GM18870 (cell line): ENCODE data around the gene FOXJ3.

Experiments
- ATAC-seq: cut with Tn5 transposase; IDR thresholded peaks from one replicate; pipeline ENCODE4 v1.9.1; 2021; ENCODE audit warnings: moderate library complexity; ENCODE audit not compliant: unreplicated experiment

The FOXJ3 gene

DNA sequence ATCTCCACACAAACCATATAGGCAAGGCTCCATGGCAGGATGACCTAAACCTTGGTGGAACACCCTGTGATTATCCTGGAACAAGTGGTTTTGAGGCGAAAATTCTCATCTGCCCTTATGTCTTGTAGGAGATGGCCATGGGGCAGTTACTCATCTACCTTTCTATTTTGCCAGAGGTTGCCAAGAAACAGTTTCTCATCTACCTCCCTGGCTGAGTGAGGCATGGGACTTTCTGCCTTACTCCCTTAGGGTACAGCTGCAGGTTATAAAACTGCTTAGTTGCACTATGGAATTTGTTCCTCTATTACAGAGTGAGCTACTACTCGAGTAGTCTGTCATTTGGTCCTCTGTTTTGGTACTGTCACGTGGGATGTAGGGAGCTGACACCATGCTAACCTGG, 139.2 kb downstream of the FOXJ3 start:
- no peak for ATAC-seq

DNA sequence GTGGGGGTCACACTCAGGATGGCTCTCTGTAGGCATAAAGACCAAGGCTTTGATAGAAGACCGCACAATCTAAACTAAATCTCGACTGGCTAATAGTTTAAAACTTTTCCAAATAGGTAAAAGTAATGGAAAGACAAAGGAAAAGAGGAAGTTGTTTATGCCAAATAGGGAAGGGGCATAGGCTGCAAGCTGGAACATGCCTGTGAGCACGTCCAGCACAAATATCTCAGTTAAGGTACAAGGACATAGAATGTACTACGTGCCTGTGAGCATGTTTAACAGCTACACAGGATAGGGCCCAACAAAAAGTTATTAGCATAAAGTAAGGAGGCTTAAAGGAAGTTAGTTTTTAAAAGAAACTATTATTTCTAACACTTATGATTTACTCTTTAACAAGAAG, 142.9 kb downstream of the FOXJ3 start:
- no peak for ATAC-seq

DNA sequence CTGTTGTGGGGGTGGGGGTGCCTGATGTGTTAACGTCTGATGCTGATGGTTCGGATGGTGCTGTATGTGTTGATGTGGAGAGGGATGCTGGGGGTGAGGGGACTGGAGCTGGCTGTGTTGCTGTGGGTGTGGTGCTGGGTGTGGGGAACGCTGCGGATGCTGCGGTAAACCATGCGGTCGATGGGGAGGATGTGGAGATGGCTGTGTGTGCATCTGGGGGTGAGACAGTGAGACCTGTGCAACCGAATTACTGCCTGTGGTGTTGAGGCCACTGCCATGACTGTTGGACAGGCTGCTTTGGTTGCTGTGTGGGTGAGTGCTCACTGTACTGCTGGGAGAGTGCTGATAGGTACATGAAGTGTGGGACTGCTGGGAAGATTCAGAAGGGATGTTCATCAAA, 143.7 kb downstream of the FOXJ3 start:
- ATAC-seq: no peak

DNA sequence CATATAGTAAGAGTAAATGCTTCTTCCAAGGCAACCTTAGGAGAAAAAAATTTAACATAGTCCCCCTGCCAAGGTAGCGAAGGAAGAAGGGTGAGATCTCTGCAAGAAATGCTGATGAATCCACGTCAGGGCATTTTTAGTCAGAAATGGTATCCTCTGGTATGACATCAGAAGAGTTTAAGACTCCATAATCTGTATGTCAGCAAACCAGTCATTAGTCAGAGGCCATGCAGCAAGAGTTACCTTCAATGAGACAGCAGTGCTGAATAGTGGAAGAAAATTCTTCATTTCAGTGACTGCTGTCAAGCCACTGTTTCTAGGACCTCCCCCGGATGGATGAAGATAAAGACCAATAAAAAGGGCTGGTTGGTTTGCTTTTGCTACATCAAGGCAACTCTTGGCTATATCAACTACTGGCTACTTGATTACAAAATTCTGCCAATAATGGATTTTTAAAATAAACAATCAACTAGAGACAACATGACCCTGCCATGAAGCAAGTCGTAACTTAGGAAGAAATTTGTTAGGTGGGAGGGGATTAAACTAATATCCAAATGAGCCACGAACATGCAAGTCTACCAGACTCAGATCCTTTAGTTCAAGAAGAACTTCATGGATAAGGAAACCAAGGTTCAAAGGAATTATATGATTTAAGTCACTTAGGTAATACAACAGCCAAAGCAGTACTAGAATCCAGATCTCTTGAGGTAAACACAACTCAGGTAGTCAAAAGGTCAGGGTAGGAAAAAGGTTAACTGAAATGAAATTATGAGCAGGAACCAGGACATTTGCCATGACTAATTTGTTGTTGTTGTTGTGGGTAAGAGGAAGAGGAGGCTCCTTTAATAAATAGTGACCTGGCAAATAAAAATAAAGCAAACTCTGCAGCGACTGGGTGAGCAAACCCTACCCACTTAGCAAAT, 144.8 kb downstream of the FOXJ3 start:
- ATAC-seq: no peak

DNA sequence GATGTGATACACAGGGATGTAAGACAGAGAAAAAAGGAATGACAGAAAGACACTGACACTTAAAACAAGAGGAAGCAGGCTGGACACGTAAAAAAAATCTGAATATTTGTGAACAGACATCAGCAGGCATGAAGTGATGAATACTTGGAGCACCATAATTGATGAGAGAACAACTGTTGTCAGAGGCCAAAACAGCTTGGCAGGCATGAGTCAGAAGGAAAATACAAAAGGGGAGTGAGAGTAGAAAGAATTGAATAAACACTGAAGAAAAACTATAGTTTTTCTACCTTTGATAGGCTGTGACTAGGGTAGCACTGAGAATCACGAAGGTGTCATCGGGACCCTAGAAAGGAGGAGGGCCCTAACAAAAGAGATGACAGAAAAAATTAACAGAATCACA, 148.9 kb downstream of the FOXJ3 start:
- ATAC-seq: no peak

DNA sequence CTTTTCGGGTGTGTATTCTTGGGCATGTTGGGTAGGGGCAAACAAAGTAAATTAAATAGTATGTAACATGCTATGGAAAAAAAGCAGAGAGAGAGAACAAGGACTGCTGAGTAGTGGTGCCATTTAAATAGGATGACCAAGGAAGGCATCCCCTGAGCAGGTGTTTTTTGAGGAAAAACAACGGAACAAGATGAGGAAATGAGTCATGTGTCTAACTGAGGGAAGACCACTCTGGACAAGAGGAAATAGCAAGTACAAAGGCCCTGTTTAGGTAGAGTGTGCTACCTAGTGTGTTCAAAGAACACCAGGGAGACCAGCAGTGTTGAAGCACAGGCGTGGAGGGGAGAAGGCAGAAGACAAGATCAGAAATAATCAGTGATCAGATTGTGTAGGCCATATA, 150.4 kb downstream of the FOXJ3 start:
- ATAC-seq: no peak

DNA sequence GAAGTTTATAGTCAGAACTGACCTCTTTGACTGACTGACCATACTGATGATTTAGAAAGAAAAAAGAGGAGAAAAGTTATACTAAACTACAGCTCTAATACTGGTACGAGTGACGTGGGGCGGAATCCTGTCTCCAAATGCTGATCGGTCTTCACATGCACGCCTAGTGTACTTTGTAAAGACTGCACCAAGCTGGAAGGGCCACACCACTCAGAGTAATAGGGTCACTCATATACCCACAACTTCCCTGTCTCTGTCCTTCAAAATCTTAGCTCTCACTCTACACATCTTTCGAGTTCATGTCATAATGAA, 151.1 kb downstream of the FOXJ3 start:
- no peak for ATAC-seq

DNA sequence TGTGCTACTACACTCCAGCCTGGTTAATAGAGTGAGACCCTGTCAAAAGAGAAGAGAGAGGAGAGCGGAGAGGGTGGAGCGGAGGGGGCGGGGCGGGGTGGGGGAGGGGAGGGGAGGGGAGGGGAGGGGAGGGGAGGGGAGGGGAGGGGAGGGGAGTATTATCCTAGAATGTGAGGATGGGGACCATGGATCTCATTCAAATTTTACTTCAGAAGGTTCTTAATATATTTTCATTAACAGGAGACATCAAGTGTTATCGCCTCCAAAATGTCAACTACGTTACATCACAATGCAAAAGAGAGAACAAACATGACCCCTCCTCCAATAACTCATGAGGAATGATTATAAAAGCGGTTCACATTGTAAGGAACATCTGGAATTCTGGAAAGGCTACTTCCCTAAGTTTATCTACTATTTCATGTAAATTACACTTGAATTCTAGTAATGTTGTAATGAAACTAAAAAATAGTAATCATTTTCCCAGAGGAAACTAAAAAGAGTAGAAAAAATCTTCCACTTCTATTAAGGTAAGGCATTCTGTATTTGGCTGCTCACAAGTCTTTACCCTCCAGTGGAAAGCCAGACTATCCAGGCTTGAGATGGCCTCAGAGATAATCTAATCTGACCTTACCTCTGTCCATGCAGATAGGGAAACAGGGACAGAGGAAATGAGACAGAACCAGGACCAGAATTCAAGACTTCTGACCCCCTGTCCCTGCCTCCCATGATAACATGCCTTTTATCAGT, 151.7 kb downstream of the FOXJ3 start:
- no peak for ATAC-seq

DNA sequence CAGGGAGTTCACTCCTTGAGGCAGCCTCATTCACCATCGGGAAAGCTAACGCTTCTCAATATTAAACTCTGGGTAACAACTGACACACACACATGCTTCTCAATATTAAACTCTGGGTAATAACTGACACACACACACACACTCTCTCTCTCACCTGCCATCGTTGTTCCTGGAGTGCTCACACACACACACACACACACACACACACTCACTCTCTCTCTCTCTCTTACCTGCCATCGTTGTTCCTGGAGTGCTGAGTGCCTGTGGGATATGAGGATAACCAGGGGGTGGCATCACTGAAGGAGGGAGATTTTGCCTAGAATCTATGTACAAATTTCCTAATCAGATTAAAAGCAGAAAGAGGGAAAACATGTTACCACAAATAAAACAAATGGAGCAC, 153.3 kb downstream of the FOXJ3 start:
- no peak for ATAC-seq

DNA sequence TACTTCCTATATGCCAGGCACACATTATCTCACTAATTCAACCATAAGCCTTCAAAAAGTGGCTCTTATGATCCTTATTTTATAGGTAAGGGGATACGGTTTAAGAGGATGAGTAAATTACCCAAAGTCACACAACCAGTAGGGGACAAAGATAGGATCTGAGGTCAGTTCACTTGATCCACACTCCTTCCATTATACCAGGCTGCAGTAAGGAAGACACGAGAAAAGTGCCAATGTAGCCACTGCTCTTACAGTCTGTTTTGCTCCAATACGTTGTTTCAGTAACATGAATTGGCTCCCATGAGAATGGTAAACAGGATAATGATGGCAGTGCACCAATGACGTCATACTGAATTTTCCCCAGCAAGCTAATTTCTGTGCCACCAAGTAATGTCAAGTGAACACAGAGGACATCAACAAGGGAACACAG, 155.1 kb downstream of the FOXJ3 start:
- ATAC-seq: no peak

DNA sequence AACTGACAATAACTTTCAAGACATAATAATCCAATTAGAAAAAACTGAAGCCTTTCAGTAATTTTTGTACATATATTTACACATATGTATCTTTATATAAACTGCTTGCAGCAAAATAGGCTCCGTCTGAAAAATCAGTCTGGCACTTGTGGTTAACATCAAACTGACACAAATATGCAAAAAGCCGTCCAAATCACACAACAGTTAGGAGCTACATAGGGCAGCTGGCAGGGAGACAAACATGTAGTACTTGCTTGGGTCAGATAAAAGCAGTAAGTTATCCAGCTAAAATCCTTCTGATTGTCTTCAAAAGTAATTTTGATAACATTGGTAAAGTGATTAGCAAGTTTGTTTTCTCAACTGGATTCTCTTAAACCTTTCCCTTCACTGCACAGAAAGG, 155.8 kb downstream of the FOXJ3 start:
- no peak for ATAC-seq

DNA sequence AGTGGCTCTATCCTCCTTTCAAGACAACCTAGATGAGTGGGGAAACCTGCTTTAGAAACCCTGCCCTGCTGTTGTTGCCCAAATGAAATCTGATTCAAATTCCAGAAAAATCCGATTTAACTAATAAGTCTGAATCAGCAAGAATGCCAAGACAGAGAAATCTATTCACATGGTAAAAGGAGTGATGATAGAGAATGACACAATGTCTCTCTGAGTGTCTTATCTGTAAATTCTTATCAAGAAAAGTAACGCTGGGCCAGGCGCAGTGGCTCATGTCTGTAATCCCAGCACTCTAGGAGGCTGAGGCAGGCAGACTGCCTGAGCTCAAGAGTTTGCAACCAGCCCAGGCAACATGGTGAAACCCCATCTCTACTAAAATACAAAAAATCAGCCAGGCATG, 156.8 kb downstream of the FOXJ3 start:
- ATAC-seq: no peak

DNA sequence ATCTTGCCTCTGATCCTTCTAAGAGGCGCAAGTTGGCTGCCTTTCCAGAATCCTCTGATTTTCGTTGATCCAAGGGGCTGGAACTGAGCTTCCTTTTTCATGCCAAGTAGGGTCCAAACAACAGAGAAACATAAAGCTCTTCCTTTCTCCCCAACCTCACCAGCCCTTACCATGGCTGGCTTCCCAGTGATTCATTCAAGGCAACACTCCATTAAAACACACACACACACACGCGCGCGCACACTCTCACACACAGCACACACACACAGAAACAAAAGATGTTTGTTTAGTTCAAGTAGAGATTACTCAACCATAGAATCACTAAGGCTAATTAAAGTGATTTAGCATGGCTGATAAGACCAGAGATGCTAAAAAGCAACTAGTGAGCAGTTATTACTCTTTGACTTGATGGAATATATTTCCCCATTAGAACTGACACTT, 157.5 kb downstream of the FOXJ3 start:
- no peak for ATAC-seq

DNA sequence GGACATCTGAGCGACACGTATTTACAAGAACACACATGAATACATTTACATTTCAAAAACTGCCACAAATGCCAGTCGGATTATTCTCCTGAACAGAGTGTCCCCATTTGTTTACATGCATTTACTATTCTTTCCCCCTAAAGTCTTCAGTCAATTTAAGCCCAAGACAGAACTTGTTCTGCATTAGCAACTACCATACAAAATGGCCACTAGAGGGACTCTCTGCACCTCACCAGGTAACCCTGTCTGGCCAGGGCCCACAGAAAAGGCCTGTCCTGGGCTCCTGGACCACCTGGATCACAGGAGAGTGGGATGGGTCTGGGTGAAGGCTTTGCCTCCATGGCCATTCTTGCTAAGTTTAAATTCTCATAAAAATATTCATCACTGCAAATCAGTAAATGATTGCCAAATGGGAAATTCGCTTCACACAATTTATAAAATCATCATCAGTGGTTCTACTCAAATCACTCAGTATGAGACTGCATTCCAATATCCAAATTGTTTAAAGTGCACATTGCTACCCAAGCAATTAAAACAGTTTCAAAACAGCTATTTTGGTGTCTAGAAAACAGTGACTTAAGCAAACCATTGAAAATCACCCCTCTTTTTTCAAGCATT, 158.0 kb downstream of the FOXJ3 start:
- no peak for ATAC-seq

DNA sequence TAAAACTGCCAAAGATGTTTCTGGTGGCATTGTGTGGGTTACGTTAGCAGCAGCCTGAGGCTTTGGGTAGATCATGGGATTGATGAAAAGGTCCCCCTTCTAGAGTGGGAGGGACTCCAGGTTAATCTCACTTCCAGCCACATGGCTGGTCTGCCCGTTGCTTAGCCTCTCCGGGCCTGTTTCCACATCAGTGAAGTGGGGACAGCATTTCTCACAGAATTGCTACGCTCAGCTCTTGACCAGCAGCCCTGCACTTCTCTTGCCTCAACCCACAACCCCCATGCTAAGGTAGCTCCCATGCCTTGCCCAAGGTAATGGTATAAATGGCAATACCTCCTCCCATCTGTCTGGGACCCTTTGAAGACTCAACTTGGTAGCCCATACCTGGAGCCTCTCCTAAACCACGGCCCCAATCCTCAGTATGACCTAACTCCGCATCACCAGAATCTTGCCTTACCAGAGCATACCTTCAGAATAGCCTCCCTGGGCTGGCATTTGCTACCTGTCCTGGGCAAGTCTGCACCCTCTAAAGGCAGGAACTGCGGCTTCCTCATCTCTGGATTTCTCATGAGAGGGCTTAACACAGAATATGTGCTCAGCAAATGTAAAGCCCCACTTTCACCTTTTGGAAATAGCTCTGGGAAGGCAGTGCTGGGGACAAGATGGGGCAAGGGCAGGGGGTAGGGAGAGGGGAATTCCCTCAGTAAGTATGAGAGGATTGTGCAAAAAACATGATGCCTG, 159.6 kb downstream of the FOXJ3 start:
- ATAC-seq: no peak

DNA sequence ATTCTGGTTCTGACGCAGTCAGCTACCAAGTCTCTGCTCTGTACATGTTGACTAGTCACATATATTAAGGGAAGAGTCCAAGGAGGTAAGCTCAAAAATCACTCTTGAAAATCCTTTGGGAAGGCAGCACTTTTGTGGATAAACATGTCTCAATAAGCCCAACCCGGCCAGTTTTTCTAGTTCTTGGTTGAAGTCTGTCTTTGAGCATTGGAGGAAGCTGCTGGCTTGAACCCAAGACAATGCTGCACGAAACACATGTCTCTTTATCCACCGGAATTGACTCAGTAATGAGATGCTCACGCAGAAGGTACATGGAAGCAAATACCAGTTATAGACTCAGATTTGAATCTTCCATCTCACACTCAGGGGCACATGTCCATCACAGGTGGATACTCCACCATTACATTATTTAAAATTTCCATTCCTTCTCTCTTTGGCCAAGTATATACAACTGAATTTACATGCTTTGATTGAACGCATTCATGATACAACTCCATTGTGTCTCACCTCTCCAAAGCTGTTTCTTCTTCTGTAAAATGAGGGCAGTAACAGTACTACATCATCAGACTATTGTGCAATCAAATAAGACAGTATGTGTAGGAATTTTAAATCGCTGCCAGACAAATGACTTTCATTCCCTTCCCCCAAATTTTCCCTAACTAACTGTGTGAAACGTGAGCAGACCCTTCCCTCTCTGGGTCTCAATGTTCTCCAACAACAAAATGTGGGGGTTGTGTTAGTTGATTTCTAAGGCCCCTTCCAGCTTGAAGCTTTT, 160.9 kb downstream of the FOXJ3 start:
- ATAC-seq: no peak

DNA sequence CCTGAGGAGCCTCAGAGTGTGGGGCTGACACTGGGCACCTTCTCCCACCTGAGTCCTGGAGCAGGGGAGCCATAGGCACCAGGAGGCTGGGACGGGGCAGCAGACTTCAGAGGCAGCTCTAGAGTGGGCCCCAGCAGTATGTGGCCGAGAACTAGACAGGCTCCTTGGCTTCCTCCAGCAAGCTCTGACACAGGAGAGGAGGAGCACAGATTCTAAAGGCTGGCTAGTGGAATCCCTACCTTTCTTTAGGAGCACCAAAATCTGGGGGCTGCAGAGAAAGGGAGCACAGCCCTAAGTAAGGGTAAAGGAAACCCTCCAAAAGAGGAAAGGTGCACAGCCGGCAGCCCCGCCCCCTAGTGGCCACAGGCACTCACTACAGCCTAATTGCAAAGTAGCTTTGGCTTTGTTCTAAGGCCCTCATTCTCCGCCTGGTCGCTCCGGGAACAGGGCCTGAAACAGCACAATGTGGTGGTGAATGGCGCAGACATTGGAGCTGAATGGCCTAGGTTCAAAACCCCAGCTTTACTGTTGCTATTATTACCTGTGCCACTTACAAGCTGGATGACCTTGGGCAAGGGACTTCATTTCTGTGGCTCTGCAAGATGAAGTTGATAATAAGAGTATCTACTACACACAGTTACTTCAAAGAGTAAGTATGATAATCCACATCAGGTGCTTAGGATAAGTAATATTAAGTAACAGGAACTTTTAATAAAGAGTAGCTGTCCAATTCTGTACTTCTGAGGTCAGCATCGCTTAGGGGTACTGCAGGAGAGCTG, 161.7 kb downstream of the FOXJ3 start:
- ATAC-seq: no peak

DNA sequence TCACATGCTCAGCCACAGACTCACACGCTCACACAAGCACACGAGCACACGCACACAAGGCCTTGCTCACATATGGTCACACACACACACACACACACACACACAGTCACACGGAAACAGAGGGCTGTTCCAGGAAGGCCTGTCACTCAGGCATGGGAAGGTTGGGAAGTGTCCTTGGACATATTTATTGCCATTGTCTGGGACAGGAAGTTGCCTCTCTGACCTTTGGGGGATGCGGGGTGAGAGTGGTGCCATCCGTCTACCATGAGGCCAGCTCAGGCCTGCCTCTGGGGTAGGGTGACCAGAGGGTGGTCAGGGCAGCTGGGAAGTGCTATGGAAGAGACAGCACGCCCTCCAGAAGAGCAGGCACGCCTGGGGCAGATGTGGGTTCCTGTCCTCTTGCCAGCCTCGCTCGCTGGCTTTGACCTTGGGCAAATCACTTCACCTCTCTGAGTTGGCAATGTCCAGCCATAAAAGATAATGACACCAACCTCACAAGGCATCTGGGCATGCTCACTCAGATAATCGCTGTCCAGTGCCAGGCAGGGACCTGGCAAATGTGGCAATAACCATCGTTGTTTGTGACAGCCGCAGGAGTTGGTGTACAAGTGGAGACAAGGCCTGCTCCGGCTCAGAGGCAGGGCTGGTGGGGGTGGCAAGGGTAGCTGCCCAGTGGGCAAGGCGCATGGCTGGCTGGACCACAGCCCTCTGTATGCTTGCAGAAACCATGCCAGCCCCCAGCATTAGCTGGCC, 162.5 kb downstream of the FOXJ3 start:
- ATAC-seq: no peak

DNA sequence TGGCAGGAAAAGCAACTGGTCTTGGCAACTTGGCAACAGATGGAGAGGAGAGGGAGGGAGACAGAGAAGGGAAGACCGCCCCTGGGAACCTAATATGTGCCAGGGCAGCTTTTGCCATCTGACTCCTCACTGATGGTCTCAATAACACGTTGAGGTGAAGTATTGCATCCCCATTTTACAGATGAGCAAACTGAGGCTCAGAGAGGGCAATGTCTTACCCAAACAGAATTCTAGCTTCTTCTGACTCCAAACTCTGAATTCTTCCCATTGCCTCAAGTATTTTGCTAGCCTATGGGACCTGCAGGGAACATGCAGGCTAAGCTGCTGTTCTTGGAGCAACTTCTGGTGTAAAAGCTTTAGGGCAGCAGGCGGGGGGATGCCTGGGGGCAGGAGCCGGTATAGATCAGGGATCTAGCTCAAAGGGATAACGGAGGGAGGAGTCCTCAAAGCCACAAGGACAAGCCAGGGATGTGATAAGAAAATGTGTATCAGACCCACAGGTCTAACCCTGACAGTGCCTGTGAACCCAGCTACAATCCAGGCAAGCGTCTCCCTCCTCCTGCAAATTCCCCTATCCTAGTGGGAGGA, 163.3 kb downstream of the FOXJ3 start:
- ATAC-seq: no peak
